ENCODE data around the gene TMEM191C.
"Not testable (repeated sequence)": the region's sequence is repeated elsewhere in the genome, so short reads cannot be mapped to it uniquely, and the experiment has no call there.

GRCh38 chr22:21472984-21473383 is 5.8 kb downstream of the TMEM191C start:
- TF ChIP-seq TAF1 (IDR thresholded peaks at IDR 0.05; ENCODE audit: low read depth, low read length); ZNF274 (IDR thresholded peaks at IDR 0.05; ENCODE audit: borderline replicate concordance, extremely low read depth, low read length); EZH2 (IDR thresholded peaks at IDR 0.05; ENCODE audit: low read depth, low read length, severe bottlenecking); EGR1 (IDR thresholded peaks at IDR 0.05; ENCODE audit: borderline replicate concordance, low read depth, low read length); CHD2 (IDR thresholded peaks at IDR 0.05; ENCODE audit: low read length); CTCF (IDR thresholded peaks at IDR 0.05; ENCODE audit: control extremely low read depth in 1 of 3, insufficient read depth in 1 of 3, low read depth in 1 of 3, low read length in 3 of 3); MAX (IDR thresholded peaks at IDR 0.05): not testable (repeated sequence)
